GM21576 (cell line): ENCODE results near the gene PHLPP1.

Experiments used
- ATAC-seq: cut with Tn5 transposase; IDR thresholded peaks from one replicate; pipeline ENCODE4 v1.9.1; 2021; ENCODE audit warnings: mild to moderate bottlenecking, moderate library complexity; ENCODE audit not compliant: unreplicated experiment

PHLPP1 gene

DNA sequence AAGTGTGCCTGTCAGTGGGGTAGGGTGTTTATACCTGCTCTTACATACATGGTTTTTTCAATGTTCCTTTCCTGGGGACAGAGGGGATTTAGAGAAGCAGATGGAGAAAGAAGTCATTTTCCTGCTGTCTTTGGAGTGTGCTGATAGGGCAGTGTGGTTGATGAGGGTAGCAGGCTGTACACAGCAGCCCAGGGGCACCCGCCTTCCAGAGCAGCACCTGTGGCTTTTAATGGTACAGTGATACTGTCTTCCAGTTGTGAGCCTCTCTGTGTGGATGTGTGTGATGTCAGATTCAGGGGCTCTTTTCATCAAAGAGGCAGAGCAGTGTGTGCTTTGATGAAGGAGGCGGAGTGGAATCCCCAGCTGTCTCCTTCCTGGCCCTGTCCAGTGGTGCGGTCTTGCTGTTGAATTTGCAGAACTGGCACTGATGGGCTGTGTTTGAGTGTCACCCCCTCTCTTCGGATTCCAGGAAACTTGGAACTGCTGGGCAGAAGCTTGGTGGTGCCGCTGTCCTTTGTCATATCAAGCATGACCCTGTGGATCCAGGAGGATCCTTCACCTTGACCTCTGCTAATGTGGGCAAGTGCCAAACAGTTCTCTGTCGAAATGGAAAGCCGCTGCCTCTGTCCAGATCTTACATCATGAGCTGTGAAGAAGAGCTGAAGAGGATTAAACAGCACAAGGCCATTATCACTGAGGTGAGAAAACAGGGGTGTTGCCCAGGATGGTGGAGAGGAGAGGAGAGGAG, 259.8 kb downstream of the PHLPP1 start:
- ATAC-seq: no peak

- ATAC-seq: no peak
These were observed 260.4 kb downstream of the PHLPP1 start for GRCh38 chr18:62975785-62976184.

DNA sequence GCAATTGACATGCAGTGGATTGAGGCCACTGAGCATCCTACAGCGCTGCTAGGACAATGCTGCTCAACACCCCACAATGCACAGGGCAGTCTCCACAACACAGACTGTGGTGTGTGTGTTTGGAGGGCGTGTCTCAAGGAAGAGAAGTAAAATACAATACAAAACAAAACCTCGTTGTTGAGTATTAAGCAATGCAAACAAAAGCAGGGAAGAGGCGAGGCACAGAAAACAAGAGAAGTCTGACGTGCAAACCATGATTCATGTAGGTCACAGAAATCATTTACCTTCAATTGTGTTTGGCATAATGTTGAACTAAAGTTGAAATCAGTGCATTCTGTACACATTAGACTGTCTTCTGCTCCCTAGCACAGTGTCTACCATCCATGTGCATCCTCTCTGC, 260.9 kb downstream of the PHLPP1 start:
- no peak for ATAC-seq

GRCh38 chr18:62977512-62977911, 262.2 kb downstream of the PHLPP1 start:
- ATAC-seq: no peak

DNA sequence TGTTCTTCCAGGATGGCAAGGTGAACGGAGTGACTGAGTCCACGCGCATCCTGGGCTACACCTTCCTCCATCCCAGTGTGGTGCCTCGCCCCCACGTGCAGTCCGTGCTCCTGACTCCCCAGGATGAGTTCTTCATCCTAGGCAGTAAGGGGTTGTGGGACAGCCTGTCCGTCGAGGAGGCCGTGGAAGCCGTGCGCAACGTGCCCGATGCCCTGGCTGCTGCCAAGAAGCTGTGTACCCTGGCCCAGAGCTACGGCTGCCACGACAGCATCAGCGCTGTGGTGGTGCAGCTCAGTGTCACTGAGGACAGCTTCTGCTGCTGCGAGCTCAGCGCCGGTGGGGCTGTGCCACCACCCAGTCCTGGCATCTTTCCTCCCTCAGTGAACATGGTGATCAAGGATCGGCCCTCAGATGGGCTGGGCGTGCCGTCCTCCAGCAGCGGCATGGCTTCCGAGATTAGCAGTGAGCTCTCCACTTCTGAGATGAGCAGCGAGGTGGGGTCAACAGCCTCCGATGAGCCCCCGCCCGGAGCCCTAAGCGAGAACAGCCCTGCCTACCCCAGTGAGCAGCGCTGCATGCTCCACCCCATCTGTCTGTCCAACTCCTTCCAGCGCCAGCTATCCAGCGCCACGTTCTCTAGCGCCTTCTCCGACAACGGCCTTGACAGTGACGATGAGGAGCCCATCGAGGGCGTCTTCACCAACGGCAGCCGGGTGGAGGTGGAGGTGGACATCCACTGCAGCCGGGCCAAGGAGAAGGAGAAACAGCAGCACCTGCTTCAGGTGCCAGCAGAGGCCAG, 263.1 kb downstream of the PHLPP1 start:
- ATAC-seq: no peak

- no peak for ATAC-seq
These were observed 263.8 kb downstream of the PHLPP1 start for GRCh38 chr18:62979176-62979575.

- no peak for ATAC-seq
These were observed 264.6 kb downstream of the PHLPP1 start for GRCh38 chr18:62979900-62980299.

GRCh38 chr18:62981566-62981965, 266.2 kb downstream of the PHLPP1 start:
- no peak for ATAC-seq

- ATAC-seq: peak; percentile 47
These were observed 267.4 kb downstream of the PHLPP1 start for GRCh38 chr18:62982600-62983251.

- no peak for ATAC-seq
These were observed 269.4 kb downstream of the PHLPP1 start for GRCh38 chr18:62984656-62985315.

- ATAC-seq: no peak
These were observed 271.1 kb downstream of the PHLPP1 start for GRCh38 chr18:62986490-62986889.

DNA sequence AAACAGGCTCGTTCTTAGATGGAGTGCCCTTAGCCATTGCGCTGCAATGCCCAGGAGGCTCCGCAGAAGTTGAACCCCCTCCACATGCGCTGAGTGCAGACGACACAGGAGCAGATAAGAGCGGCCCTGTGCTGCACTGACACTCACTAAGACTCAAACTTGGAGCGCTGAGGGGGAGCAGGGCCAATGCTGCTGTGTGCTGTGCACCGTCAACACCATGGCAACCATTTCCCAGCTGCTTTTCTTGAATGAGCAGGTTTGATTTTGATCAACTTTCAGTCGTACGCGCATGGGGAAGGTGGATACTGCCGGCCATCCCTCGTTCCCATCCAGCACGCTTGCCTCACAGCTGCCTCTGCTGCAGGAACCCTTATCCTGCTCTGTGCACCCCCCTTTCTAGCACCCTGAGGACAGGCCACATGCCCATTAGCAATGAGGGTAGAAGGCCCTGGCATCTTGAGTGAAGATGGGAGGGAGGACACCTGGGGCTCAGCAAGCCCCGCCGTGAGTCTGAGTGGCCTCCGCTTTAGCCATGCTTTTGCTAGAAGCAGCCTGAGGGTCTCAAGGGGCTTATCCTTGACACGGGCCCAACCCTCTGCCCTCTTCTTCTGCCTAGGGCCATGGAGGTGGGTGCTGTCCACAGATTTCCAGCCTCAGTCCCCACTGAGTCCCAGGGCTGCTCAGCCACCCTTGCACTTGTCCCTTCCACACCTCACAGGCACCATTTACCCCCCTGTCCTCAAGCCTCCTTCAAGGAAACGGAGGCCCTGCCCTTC, 271.9 kb downstream of the PHLPP1 start:
- ATAC-seq: no peak

DNA sequence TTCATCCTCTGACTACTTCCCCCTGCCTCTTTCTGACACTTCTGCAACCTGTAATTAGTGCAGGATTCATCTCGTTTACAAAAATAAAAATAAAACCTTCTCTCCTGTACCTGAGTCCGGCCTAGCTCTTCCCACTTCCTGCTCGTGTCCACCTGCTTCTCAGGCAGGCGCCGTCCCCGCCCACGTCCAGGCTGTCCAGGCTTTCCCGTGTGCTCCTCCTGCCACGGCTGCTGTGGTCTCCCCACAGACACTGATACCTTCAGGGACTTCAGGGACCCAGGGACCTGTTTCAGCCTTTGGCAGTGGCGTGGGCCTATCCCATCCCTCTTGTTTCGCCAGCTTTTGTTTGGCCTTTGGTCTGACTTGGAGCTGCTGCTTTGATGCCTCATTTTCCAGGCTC, 272.5 kb downstream of the PHLPP1 start:
- no peak for ATAC-seq

DNA sequence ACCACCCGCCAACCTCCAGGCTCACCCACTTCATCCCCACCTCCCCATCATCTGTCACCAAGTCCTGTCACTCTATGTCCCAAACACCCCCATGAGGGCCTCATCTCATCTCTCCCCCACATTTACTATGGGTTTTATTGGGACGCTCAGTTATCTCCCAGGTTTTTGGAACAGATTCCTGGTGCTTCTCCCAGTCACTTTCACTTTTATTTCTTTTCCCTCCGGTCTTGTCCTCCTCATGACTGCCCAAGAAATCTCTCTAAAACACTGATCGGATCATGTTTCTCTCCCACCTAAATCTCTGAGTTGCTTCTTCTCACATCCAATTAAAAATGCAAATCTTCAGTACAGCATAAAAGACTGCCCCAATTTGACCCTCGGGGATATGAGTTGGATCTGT, 273.1 kb downstream of the PHLPP1 start:
- no peak for ATAC-seq

DNA sequence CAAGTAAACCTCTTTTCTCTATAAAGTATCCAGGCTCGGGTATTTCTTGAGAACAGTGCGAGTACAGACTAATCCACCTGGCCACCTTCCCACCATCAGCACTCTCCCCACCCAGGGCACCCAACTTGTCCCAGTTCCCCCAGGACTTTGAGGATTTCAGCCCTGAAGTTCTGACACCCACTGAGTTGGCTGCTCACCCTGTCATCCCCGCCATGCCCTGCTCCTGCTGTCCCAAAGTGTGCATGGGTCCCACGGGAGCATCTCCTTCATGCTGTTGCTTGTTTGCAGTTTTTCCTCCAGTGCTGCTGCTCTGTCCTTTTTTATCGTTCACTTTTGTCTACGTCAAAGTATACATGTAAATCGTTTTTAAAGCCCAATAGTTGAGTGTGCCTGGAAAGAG, 273.9 kb downstream of the PHLPP1 start:
- no peak for ATAC-seq

GRCh38 chr18:62990653-62991052, 275.3 kb downstream of the PHLPP1 start:
- no peak for ATAC-seq

DNA sequence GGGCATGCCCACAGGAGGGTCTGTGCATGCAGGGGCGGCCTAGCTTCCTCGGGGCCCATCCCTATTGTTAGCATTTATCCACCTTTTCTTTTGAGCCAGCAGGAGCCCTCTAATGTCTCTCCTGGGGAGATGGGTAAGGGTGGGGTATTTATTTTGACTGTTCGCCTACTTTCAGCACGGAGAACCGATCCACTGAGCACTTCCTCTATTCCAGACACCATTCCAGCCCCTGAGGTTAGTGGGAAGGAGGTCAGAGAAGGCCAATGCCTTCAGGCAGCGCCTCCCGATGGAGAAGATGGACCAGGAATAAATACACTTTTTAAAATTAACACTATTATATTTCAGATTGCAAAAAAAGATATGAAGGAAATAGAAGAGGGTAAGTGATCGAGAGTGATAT, 276.0 kb downstream of the PHLPP1 start:
- no peak for ATAC-seq

GRCh38 chr18:62991959-62992358, 276.6 kb downstream of the PHLPP1 start:
- no peak for ATAC-seq

DNA sequence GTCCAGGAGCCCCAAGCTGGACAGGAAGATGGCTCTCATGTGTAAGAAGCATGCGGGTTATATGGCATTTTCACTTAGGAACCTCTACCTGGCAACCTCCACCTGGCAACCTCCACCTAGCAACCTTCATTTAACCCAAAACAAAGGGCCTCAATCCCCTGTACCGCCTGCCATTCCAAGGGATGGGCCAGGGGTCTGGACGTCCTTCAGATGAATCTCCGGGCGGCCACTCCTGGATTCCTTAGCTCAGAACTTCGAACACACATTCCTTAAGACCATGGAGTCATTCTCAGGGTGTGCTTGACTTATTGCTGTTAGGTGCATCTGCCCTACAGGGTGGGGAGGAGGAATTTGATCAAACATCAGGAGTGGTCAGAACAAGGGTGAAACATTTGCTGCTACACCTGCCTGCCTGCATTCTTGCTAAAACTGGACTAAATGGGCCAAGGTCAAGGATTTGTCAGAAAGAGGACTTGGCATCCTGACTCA, 277.6 kb downstream of the PHLPP1 start:
- ATAC-seq: no peak

GRCh38 chr18:62996566-62996965, 281.2 kb downstream of the PHLPP1 start:
- no peak for ATAC-seq
